Activated T-helper 17 cell treated with anti-CD3 and anti-CD28 coated beads, Interleukin-2, amount 50 U/mL, for 72 hours (primary cell): ENCODE measurements around the gene IDH3G. TPM values are rescaled to one million over a fixed set of nuclear protein-coding genes. Genes with fewer than 3 reads are reported as not detected.
A peak's percentile ranks its signal among the peaks of the same experiment; 100 is the strongest.
"Not testable (repeated sequence)": the region's sequence is repeated elsewhere in the genome, so short reads cannot be mapped to it uniquely, and the experiment has no call there.

Experiments
- ATAC-seq: fragments of 150-1000 bp; cut with Tn5 transposase; replicated peaks from 2 replicates; pipeline ENCODE4 v1.10.0; 2021; ENCODE audit warnings: mild to moderate bottlenecking, moderate library complexity
- H3K27ac Mint-ChIP-seq: one replicate; pipeline ENCODE4 v1.8.0; 2022; ENCODE audit warnings: mixed read lengths
- H3K27me3 Mint-ChIP-seq: one replicate; pipeline ENCODE4 v1.8.0; 2022; ENCODE audit warnings: mixed read lengths
- H3K36me3 Mint-ChIP-seq: one replicate; pipeline ENCODE4 v1.8.0; 2022; ENCODE audit warnings: low read depth, mild to moderate bottlenecking, mixed read lengths
- H3K4me1 Mint-ChIP-seq: one replicate; pipeline ENCODE4 v1.8.0; 2022; ENCODE audit warnings: mixed read lengths
- H3K4me3 Mint-ChIP-seq: one replicate; pipeline ENCODE4 v1.8.0; 2022; ENCODE audit warnings: mild to moderate bottlenecking, mixed read lengths
- H3K9me3 Mint-ChIP-seq: one replicate; pipeline ENCODE4 v1.8.0; 2022; ENCODE audit warnings: mixed read lengths
- total RNA-seq, 2 donors: library from RNA; stranded (reverse); gene quantifications; one replicate each; pipeline ENCODE4 v1.2.3, GENCODE V29; 2022

IDH3G gene
- total RNA-seq, 2 donors from 2014 or later = 62.0 to 82.2 TPM

- ATAC-seq = no peak
- H3K36me3 Mint-ChIP-seq = no peaks in the 10 kb centered on the region
- peaks cover 14% of the 10 kb centered on the region for H3K4me1 Mint-ChIP-seq
- H3K4me3 Mint-ChIP-seq = peak overlapping the region; percentile 45
- H3K9me3 Mint-ChIP-seq = no peaks in the 10 kb centered on the region
- H3K27ac Mint-ChIP-seq = no peak overlapping the region
- H3K27me3 Mint-ChIP-seq = no peaks in the 10 kb centered on the region
Measured at GRCh38 chrX:153821066-153821465, 26.9 kb upstream of the IDH3G start.

GRCh38 chrX:153820601-153821000 is 26.4 kb upstream of the IDH3G start:
- Mint-ChIP-seq H3K27ac (no peak overlapping the region), H3K27me3 (no peaks in the 10 kb centered on the region), H3K36me3 (no peaks in the 10 kb centered on the region), H3K4me1 (peaks cover 14% of the 10 kb centered on the region), H3K4me3 (no peak overlapping the region), H3K9me3 (no peaks in the 10 kb centered on the region)
- ATAC-seq = no peak

GRCh38 chrX:153819384-153820040 is 25.3 kb upstream of the IDH3G start:
- H3K36me3 Mint-ChIP-seq = no peaks in the 10 kb centered on the region
- no peaks in the 10 kb centered on the region for H3K9me3 Mint-ChIP-seq
- no peak overlapping the region for H3K27ac Mint-ChIP-seq
- peak overlapping the region; percentile 68 for H3K4me3 Mint-ChIP-seq
- H3K4me1 Mint-ChIP-seq = peaks cover 14% of the 10 kb centered on the region
- no peak for ATAC-seq
- no peaks in the 10 kb centered on the region for H3K27me3 Mint-ChIP-seq

- H3K27ac Mint-ChIP-seq = no peak overlapping the region
- H3K4me3 Mint-ChIP-seq = peak overlapping the region; percentile 68
- peak; percentile 88 for ATAC-seq
Measured at GRCh38 chrX:153818571-153819383, 24.6 kb upstream of the IDH3G start.

GRCh38 chrX:153818064-153818463 is 23.9 kb upstream of the IDH3G start:
- H3K36me3 Mint-ChIP-seq, ATAC-seq, H3K27ac Mint-ChIP-seq, H3K27me3 Mint-ChIP-seq, H3K9me3 Mint-ChIP-seq: not testable (repeated sequence)
- Mint-ChIP-seq H3K4me1 (peaks cover 14% of the 10 kb centered on the region), H3K4me3 (peak overlapping the region; percentile 21)

More at GRCh38 chrX:153818571-153819383, 24.6 kb upstream of the IDH3G start:
- Mint-ChIP-seq H3K4me1 (peaks cover 14% of the 10 kb centered on the region), H3K9me3 (no peaks in the 10 kb centered on the region), H3K27me3 (no peaks in the 10 kb centered on the region), H3K36me3 (no peaks in the 10 kb centered on the region)

- Mint-ChIP-seq H3K4me3 (peak overlapping the region; percentile 60), H3K36me3 (no peaks in the 10 kb centered on the region), H3K27me3 (no peaks in the 10 kb centered on the region), H3K9me3 (no peaks in the 10 kb centered on the region), H3K27ac (peak overlapping the region; percentile 15), H3K4me1 (peaks cover 11% of the 10 kb centered on the region)
- peak; percentile 60 for ATAC-seq
Measured at GRCh38 chrX:153816831-153817690, 22.9 kb upstream of the IDH3G start.

GRCh38 chrX:153814591-153815315 is 20.6 kb upstream of the IDH3G start:
- no peak for ATAC-seq
- Mint-ChIP-seq H3K4me3 (no peak overlapping the region), H3K27ac (no peak overlapping the region), H3K36me3 (no peaks in the 10 kb centered on the region), H3K27me3 (no peaks in the 10 kb centered on the region), H3K4me1 (peaks cover 11% of the 10 kb centered on the region), H3K9me3 (no peaks in the 10 kb centered on the region)

- no peaks in the 10 kb centered on the region for H3K27me3 Mint-ChIP-seq
- no peak for ATAC-seq
- no peaks in the 10 kb centered on the region for H3K9me3 Mint-ChIP-seq
- no peak overlapping the region for H3K27ac Mint-ChIP-seq
- no peaks in the 10 kb centered on the region for H3K36me3 Mint-ChIP-seq
- H3K4me1 Mint-ChIP-seq = peaks cover 11% of the 10 kb centered on the region
- no peak overlapping the region for H3K4me3 Mint-ChIP-seq
Measured at GRCh38 chrX:153813161-153813560, 19.0 kb upstream of the IDH3G start.

- no peak for ATAC-seq
- Mint-ChIP-seq H3K27ac (no peak overlapping the region), H3K27me3 (no peaks in the 10 kb centered on the region), H3K9me3 (no peaks in the 10 kb centered on the region), H3K4me3 (no peak overlapping the region), H3K4me1 (peaks cover 7% of the 10 kb centered on the region), H3K36me3 (no peaks in the 10 kb centered on the region)
Measured at GRCh38 chrX:153812220-153812619, 18.0 kb upstream of the IDH3G start.

GRCh38 chrX:153807976-153808375 is 13.8 kb upstream of the IDH3G start:
- Mint-ChIP-seq H3K4me3 (no peak overlapping the region), H3K27me3 (no peaks in the 10 kb centered on the region), H3K36me3 (no peaks in the 10 kb centered on the region), H3K27ac (no peak overlapping the region), H3K4me1 (no peaks in the 10 kb centered on the region), H3K9me3 (no peaks in the 10 kb centered on the region)
- no peak for ATAC-seq

GRCh38 chrX:153806999-153807575 is 12.9 kb upstream of the IDH3G start:
- H3K9me3 Mint-ChIP-seq = no peaks in the 10 kb centered on the region
- H3K27ac Mint-ChIP-seq = no peak overlapping the region
- no peaks in the 10 kb centered on the region for H3K27me3 Mint-ChIP-seq
- no peak overlapping the region for H3K4me3 Mint-ChIP-seq
- H3K36me3 Mint-ChIP-seq = no peaks in the 10 kb centered on the region
- no peaks in the 10 kb centered on the region for H3K4me1 Mint-ChIP-seq
- no peak for ATAC-seq

GRCh38 chrX:153805436-153805835 is 11.3 kb upstream of the IDH3G start:
- Mint-ChIP-seq H3K9me3 (no peaks in the 10 kb centered on the region), H3K4me1 (no peaks in the 10 kb centered on the region), H3K27ac (no peak overlapping the region), H3K36me3 (no peaks in the 10 kb centered on the region), H3K27me3 (no peaks in the 10 kb centered on the region), H3K4me3 (no peak overlapping the region)
- ATAC-seq = no peak

GRCh38 chrX:153804621-153805020 is 10.4 kb upstream of the IDH3G start:
- H3K27me3 Mint-ChIP-seq = no peaks in the 10 kb centered on the region
- H3K4me3 Mint-ChIP-seq = no peak overlapping the region
- H3K36me3 Mint-ChIP-seq = no peaks in the 10 kb centered on the region
- no peaks in the 10 kb centered on the region for H3K9me3 Mint-ChIP-seq
- ATAC-seq = no peak
- H3K27ac Mint-ChIP-seq = no peak overlapping the region
- no peaks in the 10 kb centered on the region for H3K4me1 Mint-ChIP-seq
